DMS79 (cell line): ENCODE results near the gene CD44.
A peak's percentile ranks its signal among the peaks of the same experiment; 100 is the strongest.

Experiments used
- DNase-seq: peaks from one replicate; lab custom pipeline; 2025; lab: John Stamatoyannopoulos, UW

Gene CD44

DNA sequence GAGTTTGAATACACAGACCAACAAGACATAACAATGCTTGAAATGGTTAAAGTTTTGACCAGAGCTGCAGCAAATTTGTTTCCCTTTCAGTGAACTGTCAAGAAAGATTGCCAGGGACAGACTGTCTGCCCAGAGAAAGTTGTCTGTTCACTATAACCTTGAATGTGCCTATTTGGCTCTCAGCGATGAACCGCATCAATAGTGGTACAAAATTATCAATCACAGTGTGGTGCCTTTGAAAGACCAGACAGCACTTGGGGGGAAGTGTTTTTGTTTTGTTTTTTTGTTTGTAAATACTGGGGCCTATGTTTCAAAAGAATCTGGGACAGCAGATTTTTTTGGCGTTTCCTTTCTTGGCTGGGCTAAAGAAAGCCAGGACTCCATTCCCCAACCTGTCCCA is 123.1 kb downstream of the CD44 start:
- DNase-seq, result no peak

DNA sequence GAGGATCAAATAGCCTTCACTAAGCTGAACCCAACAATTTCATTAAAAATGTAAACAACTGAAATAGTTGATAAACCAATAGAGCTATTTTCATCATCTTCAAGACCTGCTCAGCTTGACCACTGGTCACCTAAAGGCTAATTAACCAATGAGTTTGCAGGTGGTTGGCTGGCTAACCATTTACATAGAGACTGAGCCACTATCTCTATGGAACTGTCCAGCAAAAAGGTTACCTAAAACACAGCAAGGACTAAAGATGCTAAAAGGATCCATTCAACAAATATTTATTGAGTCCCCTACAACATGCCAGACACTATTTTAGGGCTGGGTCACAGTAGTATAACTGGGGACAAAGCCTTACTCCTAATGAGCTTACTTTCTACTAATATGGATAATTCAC is 123.8 kb downstream of the CD44 start:
- DNase-seq, result no peak

DNA sequence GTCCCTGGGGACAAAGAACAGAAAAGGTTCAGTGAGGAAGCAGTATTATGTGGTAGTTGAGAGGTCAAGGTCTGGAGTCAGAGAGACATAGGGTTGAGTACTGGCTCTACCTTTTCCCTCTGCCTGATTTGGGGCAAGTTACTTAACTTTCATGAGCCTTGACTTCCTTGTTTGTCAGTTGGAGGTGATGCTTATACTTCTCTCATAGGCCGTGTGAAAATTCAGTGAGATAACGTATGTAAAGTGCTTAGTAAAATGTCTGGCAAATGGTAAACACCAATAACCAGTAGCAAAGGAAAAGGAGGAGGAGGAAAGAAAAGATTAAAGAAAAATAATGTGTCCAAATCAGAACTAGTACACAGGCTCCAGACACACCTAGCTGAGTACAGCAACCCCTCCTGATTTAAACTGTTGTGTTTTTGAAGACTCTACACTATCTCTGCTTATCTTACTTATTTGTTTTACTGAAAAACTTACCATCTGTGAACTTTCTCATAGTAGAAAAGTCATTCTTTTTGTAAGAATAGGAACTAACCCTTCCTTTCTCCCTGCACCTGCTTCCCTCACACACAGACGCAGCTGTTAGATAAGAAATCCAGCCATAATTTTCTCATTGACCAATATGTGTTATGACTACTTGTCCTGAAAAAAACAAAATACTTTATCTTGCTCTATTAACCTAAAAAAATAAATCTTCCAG is 126.9 kb downstream of the CD44 start:
- DNase-seq, result no peak

DNA sequence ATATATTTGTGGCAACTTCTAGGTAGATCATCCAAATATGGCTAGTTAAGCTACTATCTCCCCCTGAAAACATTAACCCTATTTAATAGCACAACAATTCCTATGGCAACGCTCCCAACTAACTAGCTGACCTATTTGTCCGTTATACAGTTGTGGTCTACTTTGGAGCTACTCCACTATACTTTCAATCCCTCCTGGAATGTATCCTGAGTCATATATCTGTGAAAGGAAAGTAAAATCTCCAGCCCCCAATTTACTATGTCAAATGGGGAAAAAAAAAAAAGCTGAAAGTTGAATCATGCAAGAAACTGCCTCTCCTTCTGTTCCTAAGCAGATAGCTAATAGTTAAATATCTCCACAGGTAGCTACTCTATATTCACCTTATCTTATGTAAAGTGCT is 128.5 kb downstream of the CD44 start:
- no peak for DNase-seq

DNA sequence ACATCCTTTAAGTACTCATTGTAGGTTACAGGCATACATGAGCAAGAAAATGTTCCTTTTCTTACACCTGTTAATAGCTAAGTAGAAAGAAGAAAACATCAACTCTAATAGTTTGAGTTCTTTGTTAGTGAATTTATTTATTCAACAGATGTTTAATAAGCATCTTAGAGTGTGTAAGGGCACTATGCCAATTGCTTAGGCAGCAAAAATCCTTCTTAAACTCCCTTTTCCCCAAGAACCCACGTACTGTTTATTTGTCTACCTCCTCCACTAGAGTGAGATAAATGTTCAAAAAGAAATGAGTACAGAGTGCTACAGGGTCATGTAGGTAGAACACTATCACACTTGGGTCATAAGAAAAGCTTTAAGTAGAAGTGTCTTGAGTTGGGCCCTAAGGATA is 131.4 kb downstream of the CD44 start:
- DNase-seq, result peak; percentile 50

DNA sequence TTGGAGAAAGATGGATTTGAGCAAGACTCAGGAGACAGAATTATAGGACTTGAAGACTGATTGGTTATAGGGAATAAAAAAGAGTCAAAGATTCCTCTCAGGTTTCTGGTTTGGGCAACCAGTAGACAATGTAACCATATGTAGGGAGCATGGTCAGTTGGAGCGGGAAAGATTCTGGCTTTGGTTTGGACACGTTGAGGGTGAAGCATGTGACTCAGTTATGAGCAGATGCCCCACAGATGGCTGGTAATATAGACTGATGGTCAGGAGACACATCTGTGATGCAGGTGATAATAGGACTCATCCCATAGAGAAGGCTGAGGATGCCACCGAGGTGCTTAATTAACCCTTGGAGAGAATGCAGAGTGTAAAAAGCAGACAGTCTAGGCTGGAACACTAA is 132.1 kb downstream of the CD44 start:
- DNase-seq, result no peak

DNA sequence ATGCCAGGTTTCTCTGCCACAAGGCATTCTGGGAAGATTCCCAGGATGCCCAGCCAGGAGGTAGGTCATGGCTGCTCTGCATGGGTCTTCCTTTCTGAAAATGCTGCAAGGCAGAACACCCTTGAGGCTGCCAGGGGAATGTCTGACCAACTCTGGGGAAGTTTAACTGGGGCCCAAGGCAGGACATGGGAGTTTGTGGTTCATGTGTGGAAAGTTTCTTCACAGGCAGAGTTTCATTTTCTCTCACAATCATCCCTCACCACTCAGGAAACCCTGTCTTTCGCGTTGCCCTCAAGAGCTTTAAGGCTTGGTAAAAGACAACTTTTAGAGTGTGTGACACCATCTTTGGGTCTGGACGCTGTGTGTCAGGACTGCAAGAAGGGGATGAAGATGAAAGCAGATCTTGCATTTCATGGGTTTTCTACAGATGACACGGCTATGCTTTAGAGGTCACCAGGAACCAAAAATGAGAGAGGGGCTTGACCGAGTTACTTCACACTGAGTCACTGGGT is 133.5 kb downstream of the CD44 start:
- no peak for DNase-seq

DNA sequence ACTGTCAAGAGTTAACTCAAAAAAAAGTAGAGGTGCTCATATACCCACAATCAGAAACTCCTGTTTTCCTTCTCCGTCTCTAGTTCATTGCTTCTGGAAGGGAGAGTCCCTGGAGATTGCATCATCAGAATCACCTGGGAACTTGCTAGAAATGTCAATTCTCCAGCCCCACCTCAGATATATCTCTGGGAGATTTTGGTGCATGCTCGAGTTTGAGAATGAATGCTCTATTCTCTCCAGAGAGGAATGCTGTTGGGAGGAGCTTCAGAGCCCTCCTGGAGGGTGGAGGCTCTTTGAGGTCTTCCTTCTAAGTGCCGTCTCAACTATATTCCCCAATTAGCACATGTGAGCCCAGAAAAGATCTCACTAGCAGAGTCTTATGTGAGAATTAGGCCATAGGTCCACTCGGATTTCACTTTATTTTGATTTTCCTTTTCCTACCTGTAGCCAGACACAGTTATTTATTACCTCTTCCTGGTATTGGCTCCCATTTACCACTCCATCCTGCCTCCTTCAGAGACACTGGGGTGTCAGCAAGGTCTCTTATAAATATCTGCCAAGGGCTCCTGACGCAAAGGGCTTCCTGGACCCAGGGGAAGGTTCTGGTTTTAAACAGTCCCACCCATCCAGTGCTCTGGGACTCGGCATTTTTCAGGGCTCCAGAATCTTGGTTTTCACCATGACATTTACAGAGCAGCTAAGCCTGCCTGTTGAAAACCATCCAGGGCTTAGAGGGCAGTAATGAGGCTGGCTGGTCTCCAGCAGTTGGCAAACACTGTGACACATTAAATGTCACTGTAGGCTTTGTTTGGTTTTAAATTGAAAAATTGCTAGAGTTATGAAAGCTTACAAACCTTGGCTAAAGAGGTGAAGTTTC is 136.2 kb downstream of the CD44 start:
- peak; percentile 43 for DNase-seq

DNA sequence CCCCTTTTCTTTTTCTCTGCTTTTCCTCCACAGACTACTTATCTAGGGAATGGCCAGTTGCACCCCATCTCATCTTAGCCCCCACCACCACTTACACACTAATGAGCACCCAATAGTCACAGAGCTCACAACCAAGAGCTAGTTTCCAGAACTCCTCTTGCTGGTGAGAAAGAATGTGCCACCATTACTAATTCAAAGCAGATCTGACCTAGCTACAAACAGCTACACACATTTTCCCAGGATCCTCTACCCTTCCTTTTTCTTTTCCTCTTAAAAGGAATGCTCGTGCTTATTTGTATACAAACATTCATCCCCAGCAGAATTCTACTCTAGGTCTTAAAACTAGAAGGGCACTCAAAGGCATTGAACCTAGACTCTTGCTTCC is 136.8 kb downstream of the CD44 start:
- no peak for DNase-seq

DNA sequence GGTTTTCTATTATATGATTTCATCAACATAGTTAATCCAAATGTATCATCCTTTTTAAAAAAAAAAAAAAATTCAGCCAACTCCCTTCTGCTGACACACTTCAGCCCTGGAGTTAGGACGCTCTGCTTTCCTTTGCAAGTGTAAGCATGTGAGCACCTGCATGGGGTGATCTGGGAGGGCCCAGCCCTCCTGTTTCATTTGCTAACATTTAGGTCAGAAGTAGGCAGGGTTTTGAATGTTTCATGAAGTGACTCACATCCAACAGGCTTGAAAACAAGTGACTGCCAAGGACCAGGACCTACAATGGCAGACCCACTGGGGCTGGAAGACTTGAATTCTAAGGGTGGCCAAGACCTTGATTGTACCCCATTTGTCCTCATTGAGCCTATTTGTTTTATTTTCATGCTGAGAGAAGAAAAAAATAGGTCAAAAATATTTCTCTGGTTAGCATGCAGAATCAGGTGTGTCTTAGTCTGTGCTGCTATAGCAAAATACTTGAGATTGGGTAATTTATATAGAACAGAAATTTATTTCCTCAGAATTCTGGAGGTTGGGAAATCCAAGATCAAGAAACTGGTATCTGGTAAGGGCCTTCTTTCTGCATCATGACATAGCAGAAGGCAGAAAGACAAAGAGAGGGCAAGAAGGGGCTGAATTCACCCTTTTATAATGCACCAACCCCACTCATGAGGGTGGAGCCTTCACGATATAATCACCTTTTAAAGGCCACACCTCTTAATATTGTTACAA is 137.6 kb downstream of the CD44 start:
- DNase-seq, result no peak

DNA sequence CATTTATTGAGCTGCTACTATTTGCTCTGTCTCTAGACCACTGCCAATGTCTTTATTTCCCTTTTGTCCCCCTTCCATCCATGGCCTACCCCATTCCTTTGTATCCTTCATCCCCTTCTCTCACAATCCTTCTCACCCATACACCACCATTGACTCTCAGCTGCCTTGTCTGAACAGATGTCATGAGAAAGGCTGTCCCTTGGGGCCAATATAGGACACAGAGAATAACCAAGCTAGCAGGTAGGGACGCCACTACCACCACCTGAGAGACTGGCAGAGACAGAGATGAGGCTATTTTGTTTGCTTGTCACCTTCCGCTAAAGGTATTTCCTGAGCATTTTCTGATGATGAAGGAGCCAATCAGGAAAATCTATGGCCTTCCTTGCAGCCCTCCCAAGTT is 138.9 kb downstream of the CD44 start:
- DNase-seq, result no peak

DNA sequence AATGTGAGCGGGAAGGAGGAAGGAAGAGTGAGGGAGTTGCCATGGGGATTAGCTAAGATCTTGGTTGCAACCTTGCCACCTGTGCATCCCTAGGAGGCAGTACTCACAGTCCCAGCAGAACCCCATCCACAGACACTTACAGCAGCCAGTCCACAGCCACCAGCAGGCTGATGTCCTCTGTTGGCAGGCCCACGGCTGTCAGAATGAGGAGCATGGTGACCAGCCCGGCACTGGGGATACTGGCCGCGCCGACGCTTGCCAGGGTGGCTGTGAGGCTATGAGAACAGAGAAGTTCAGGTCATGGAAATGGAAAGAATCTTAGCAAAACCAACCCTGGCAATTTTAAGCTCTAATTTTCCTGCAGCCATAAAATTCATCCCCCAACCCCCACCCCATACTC is 141.8 kb downstream of the CD44 start:
- no peak for DNase-seq

DNA sequence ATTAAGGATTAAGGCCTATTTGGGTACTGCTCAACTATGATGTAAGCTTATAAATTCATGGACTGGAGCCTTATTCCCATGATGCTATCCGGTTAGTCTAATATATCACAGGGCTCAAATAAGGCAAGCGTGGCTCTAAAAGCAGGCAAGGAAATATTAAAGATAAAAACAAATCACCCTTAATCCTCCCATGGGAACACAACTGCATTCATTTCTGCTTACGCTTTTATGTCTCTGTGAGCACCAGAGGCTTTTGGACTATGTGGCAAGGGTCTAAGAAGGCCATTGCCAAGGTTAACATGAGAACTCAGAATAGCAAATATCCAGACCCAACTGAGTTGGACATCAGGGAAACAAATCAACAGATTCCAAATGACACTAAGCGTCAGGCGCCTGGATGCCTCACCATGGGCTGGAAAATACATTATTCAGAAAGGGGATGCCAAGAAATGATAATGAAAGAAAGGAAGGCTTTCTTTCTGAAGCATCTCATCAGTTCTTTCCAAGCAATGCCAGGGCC is 142.3 kb downstream of the CD44 start:
- no peak for DNase-seq
